Testis (tissue), 3 donors: Measurements from ENCODE around the gene CFAP43. TPM values are rescaled to one million over a fixed set of nuclear protein-coding genes. Genes with fewer than 3 reads are reported as not detected.

Experiments
- DNase-seq: peaks from one replicate; pipeline ENCODE4 v3.0.0-alpha.2; 2019
- H3K27ac ChIP-seq, 2 donors: fragments of 200-600 bp; sonication (generic); one replicate each; pipeline ENCODE4 v1.5.1; 2019
- H3K27me3 ChIP-seq: fragments of 200-600 bp; sonication (generic); one replicate; pipeline ENCODE4 v1.5.1; 2019
- H3K36me3 ChIP-seq: fragments of 200-600 bp; sonication (generic); one replicate; pipeline ENCODE4 v1.5.1; 2017; ENCODE audit warnings: low read depth; ENCODE audit errors: missing control alignments
- H3K4me1 ChIP-seq: fragments of 200-600 bp; sonication (generic); one replicate; pipeline ENCODE4 v1.5.1; 2019
- H3K4me3 ChIP-seq, 2 donors: fragments of 200-600 bp; sonication (generic); one replicate each; pipeline ENCODE4 v1.5.1; 2017 to 2019
- H3K9me3 ChIP-seq: fragments of 200-600 bp; sonication (generic); one replicate; pipeline ENCODE4 v1.5.1; 2017
- CTCF ChIP-seq, 3 experiments: fragments of 450-650 bp in 2 of 3; fragments of 200-600 bp in 1 of 3; sonication (generic) in 1 of 3; IDR thresholded peaks; one replicate each; pipeline ENCODE4 v1.5.1; 2016 to 2019; ENCODE audit warnings: antibody characterized with exemption in 3 of 3, mild to moderate bottlenecking in 2 of 3, moderate library complexity in 1 of 3
- POLR2A ChIP-seq: fragments of 450-650 bp; IDR thresholded peaks from one replicate; pipeline ENCODE4 v1.6.1; 2017; ENCODE audit warnings: antibody characterized with exemption, mild to moderate bottlenecking, moderate library complexity
- WGBS, 2 donors: methylation state at CpG; one replicate each; pipeline ENCODE4 v1.1.5; 2018; 5-methylcytosine and 5-hydroxymethylcytosine counted together
- intact Hi-C: fragments of 100-400 bp; cut with DNase I; formaldehyde crosslinking; loops from one replicate; pipeline ENCODE4 v1.15.1; 2023; ENCODE audit warnings: low total_unique reads
- polyA plus RNA-seq: library from polyadenylated mRNA; stranded (reverse); fragments of 350-450 nt; fragmentation: Illumina TruSeq; extraction: RNeasy Lipid Tissue Mini Kit (QIAGEN cat#74804); gene quantifications from one replicate; pipeline ENCODE4 v1.2.3, GENCODE V29; 2014; ENCODE audit warnings: low read depth, low replicate concordance; ENCODE audit not compliant: insufficient read depth
- total RNA-seq, 2 donors: library from RNA; depleted of rRNA; stranded (reverse); fragments of >200 nt; gene quantifications; one replicate each; pipeline ENCODE4 v1.2.3, GENCODE V29; 2016

CFAP43 gene
- total and polyA plus RNA-seq, 3 donors from 2014 or later: 37.8 to 72.8 (median 60.7) TPM

- H3K27ac ChIP-seq: no peak overlapping the region
- H3K9me3 ChIP-seq: no peaks in the 10 kb centered on the region
- no peaks in the 10 kb centered on the region for H3K36me3 ChIP-seq
- 75 to 79% methylated on average over 5 of the region's 5 CpGs for WGBS, 2 donors
- TF ChIP-seq CTCF (IDR thresholded peaks at IDR 0.05): no peak
- no peak for TF ChIP-seq POLR2A
- H3K4me1 ChIP-seq: no peaks in the 10 kb centered on the region
- no peak overlapping the region for H3K4me3 ChIP-seq
- DNase-seq: no peak
- H3K27me3 ChIP-seq: no peaks in the 10 kb centered on the region
- intact Hi-C loops: no loop called here
Observed at GRCh38 chr10:104139221-104139620, 92.9 kb downstream of the CFAP43 start.

- intact Hi-C loops: no loop called here
Observed at GRCh38 chr10:104138131-104138530, 94.0 kb downstream of the CFAP43 start.

GRCh38 chr10:104130041-104130440 is 102.1 kb downstream of the CFAP43 start:
- no peaks in the 10 kb centered on the region for H3K4me1 ChIP-seq
- no peaks in the 10 kb centered on the region for H3K9me3 ChIP-seq
- H3K36me3 ChIP-seq: no peaks in the 10 kb centered on the region
- intact Hi-C loops: no loop called here
- no peaks in the 10 kb centered on the region for H3K27me3 ChIP-seq
- TF ChIP-seq POLR2A (no peak), CTCF (IDR thresholded peaks at IDR 0.05) (no peak)
- H3K4me3 ChIP-seq: no peak overlapping the region
- WGBS, 2 donors: 68 to 74% methylated on average over 3 of the region's 3 CpGs
- DNase-seq: no peak
- no peak overlapping the region for H3K27ac ChIP-seq

More at GRCh38 chr10:104138131-104138530, 94.0 kb downstream of the CFAP43 start:
- no peak for DNase-seq
- Histone ChIP-seq H3K9me3 (no peaks in the 10 kb centered on the region), H3K27me3 (no peaks in the 10 kb centered on the region), H3K36me3 (no peaks in the 10 kb centered on the region), H3K4me1 (no peaks in the 10 kb centered on the region), H3K27ac (no peak overlapping the region), H3K4me3 (no peak overlapping the region)
- 79 to 86% methylated on average over 6 of the region's 6 CpGs for WGBS, 2 donors
- TF ChIP-seq POLR2A (no peak), CTCF (IDR thresholded peaks at IDR 0.05) (no peak)

- Histone ChIP-seq H3K9me3 (no peaks in the 10 kb centered on the region), H3K4me1 (no peaks in the 10 kb centered on the region), H3K36me3 (no peaks in the 10 kb centered on the region), H3K27ac (no peak overlapping the region), H3K4me3 (no peak overlapping the region), H3K27me3 (no peaks in the 10 kb centered on the region)
- TF ChIP-seq POLR2A: no peak
- TF ChIP-seq CTCF (IDR thresholded peaks at IDR 0.05): no peak
- intact Hi-C loops: no loop called here
- no peak for DNase-seq
- WGBS, 2 donors: 92 to 93% methylated on average over 2 of the region's 2 CpGs
Observed at GRCh38 chr10:104128214-104128613, 104.0 kb downstream of the CFAP43 start.

- intact Hi-C loops: no loop called here
- Histone ChIP-seq H3K4me3 (no peak overlapping the region), H3K27me3 (no peaks in the 10 kb centered on the region), H3K36me3 (no peaks in the 10 kb centered on the region), H3K9me3 (no peaks in the 10 kb centered on the region), H3K4me1 (no peaks in the 10 kb centered on the region), H3K27ac (no peak overlapping the region)
- TF ChIP-seq CTCF (IDR thresholded peaks at IDR 0.05): no peak
- no peak for TF ChIP-seq POLR2A
- 86 to 87% methylated on average over 2 of the region's 2 CpGs for WGBS, 2 donors
- DNase-seq: peak; percentile 20
Observed at GRCh38 chr10:104127411-104127810, 104.8 kb downstream of the CFAP43 start.
